Loucy (cell line): ENCODE measurements around the gene AFF2.

Experiments used
- CTCF ChIP-seq: fragments of 200-600 bp; sonication (generic); conservative IDR thresholded peaks from 2 replicates; pipeline ENCODE4 v1.5.1; 2014; ENCODE audit warnings: mild to moderate bottlenecking, antibody characterized with exemption, low read length
- EZH2phosphoT487 ChIP-seq: fragments of 200-600 bp; IDR thresholded peaks from 2 replicates; pipeline ENCODE4 v1.6.1; 2018; ENCODE audit warnings: antibody characterized with exemption, mild to moderate bottlenecking, moderate library complexity, borderline replicate concordance

GRCh38 chrX:148929686-148930085 lies 429.3 kb downstream of the AFF2 start:
- no peak for TF ChIP-seq CTCF
- TF ChIP-seq EZH2phosphoT487 = no peak
